ENCODE data around the gene KCNH3.

KCNH3 gene

DNA sequence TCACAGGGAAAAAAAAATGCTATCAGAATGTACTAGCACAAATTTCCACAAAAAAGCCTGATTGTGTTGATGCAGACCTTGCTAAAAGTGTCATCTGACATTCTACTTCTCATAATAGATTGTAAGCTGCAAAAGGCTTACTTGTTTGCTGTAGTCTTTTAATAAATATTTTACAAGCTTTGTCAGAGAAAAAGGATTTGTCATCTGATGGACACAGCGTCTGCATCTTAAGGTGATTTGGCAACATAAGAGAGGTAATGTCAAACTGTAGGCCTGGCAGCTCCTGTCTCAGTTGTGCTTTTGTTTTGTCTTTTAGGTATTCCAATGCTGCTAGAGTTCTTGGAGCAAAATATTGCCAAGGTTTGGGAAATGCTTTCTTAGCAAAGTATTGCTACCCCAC lies 26.3 kb upstream of the KCNH3 start:
- TF ChIP-seq, protein P1, sequence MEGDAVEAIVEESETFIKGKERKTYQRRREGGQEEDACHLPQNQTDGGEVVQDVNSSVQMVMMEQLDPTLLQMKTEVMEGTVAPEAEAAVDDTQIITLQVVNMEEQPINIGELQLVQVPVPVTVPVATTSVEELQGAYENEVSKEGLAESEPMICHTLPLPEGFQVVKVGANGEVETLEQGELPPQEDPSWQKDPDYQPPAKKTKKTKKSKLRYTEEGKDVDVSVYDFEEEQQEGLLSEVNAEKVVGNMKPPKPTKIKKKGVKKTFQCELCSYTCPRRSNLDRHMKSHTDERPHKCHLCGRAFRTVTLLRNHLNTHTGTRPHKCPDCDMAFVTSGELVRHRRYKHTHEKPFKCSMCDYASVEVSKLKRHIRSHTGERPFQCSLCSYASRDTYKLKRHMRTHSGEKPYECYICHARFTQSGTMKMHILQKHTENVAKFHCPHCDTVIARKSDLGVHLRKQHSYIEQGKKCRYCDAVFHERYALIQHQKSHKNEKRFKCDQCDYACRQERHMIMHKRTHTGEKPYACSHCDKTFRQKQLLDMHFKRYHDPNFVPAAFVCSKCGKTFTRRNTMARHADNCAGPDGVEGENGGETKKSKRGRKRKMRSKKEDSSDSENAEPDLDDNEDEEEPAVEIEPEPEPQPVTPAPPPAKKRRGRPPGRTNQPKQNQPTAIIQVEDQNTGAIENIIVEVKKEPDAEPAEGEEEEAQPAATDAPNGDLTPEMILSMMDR (IDR thresholded peaks at IDR 0.05; ENCODE audit: low read length) = no peak
- TF ChIP-seq EZH2 (optimal IDR thresholded peaks at IDR 0.05; ENCODE audit: low read depth, low read length) (no peak), EZH2phosphoT487 (IDR thresholded peaks at IDR 0.05; ENCODE audit: low read length) (no peak)
- Histone ChIP-seq H3K27me3 (replicated peaks; ENCODE audit: insufficient read depth, low read length) (no peaks in the 10 kb centered on the region), H3K79me2 (ENCODE audit: low read length) (no peaks in the 10 kb centered on the region), H3K4me3 (ENCODE audit: low read length) (no peak overlapping the region), H3K4me2 (ENCODE audit: low read depth, low read length) (no peak overlapping the region), H3K4me1 (ENCODE audit: low read length) (no peaks in the 10 kb centered on the region), H3K9me2 (replicated peaks; ENCODE audit: insufficient read depth, low read length) (no peaks in the 10 kb centered on the region), H3F3A (ENCODE audit: insufficient read depth, low read length) (no peaks in the 10 kb centered on the region), H3K36me3 (replicated peaks; ENCODE audit: insufficient read depth, low read length) (0 out of 2 replicates have a peak, but pooled peaks cover 6% of the 10 kb centered on the region), H3K27ac (ENCODE audit: low read length) (no peak overlapping the region), H4K20me1 (ENCODE audit: insufficient read depth, low read length) (no peaks in the 10 kb centered on the region; the same call in 1 of the 2 replicates), H3K9me3 (replicated peaks; ENCODE audit: insufficient read depth, low read length) (no peaks in the 10 kb centered on the region), H2AFZ (ENCODE audit: low read length) (no peak overlapping the region), H3K9ac (ENCODE audit: low read length) (no peak overlapping the region)
- no peak for DNase-seq

DNA sequence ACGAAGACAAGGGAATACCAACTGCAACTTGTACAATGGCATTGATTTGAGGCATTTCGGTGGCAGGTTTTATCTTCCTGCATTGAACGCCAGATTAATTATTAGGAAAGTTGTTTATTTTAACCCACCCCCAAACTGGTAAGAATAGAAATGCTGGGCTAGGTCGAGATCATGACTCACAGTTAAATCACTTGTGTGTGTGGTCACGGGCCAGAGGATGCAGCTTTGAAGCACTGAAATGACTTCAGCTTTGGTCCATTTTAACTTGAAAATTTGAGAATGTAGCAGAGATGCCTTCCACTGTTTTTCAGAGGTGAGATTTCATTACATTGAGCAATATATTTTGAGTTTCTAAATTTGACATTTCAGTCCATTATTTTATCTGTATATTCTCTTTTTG lies 23.6 kb upstream of the KCNH3 start:
- TF ChIP-seq, protein P1 (IDR thresholded peaks at IDR 0.05; ENCODE audit: low read length) = no peak
- TF ChIP-seq EZH2phosphoT487 (IDR thresholded peaks at IDR 0.05; ENCODE audit: low read length) (no peak), EZH2 (optimal IDR thresholded peaks at IDR 0.05; ENCODE audit: low read depth, low read length) (no peak)
- H3K27me3 ChIP-seq (replicated peaks; ENCODE audit: insufficient read depth, low read length) = no peaks in the 10 kb centered on the region

DNA sequence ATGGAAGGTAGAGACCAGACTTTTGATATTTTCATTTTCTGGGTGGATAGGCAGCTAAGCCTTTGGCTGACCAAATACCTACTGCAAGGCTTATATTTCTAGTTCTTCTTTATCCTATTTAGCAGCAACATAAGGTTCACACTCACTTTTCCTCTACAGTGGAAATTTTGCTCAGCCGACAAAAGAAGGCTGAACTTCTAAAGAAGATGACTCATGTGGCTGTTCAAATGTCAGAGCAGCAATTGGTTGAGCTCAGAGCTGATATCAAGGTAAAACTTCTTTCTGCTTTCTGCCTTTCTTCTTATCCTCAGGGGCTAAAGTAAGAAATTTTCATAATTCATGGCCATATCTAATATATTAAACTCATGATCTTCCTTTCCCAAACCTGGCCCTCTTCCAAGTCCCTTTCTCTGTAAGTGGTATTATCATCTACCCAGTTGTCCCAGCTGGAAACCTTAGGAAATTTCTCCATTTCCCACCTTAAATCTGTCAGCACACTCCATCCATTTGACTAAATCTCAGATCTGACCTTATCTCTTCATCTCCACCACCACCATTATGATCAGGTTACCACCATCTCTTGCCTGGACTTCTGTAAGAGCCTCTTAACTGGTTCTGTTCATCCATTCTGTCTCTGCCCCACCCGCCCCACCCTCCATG lies 19.8 kb upstream of the KCNH3 start:
- no peak for DNase-seq
- Histone ChIP-seq H3K4me3 (ENCODE audit: low read length) (no peak overlapping the region), H4K20me1 (ENCODE audit: insufficient read depth, low read length) (no peaks in the 10 kb centered on the region; the same call in 1 of the 2 replicates), H2AFZ (ENCODE audit: low read length) (no peak overlapping the region), H3K27me3 (replicated peaks; ENCODE audit: insufficient read depth, low read length) (no peaks in the 10 kb centered on the region), H3K9ac (ENCODE audit: low read length) (no peak overlapping the region), H3K9me2 (replicated peaks; ENCODE audit: insufficient read depth, low read length) (no peaks in the 10 kb centered on the region), H3K27ac (ENCODE audit: low read length) (no peak overlapping the region), H3K9me3 (replicated peaks; ENCODE audit: insufficient read depth, low read length) (no peaks in the 10 kb centered on the region), H3K4me2 (ENCODE audit: low read depth, low read length) (no peak overlapping the region), H3K79me2 (ENCODE audit: low read length) (no peaks in the 10 kb centered on the region), H3K36me3 (replicated peaks; ENCODE audit: insufficient read depth, low read length) (0 out of 2 replicates have a peak, but pooled peaks cover 6% of the 10 kb centered on the region), H3F3A (ENCODE audit: insufficient read depth, low read length) (no peaks in the 10 kb centered on the region), H3K4me1 (ENCODE audit: low read length) (no peaks in the 10 kb centered on the region)
- TF ChIP-seq EZH2 (optimal IDR thresholded peaks at IDR 0.05; ENCODE audit: low read depth, low read length) = no peak
- TF ChIP-seq EZH2phosphoT487 (IDR thresholded peaks at IDR 0.05; ENCODE audit: low read length) = no peak
- TF ChIP-seq, protein P1 (IDR thresholded peaks at IDR 0.05; ENCODE audit: low read length) = no peak

More for the DNA sequence above, 23.6 kb upstream of the KCNH3 start:
- no peak for DNase-seq
- no peak overlapping the region for H3K9ac ChIP-seq (ENCODE audit: low read length)
- H3K9me3 ChIP-seq (replicated peaks; ENCODE audit: insufficient read depth, low read length) = no peaks in the 10 kb centered on the region
- H4K20me1 ChIP-seq (ENCODE audit: insufficient read depth, low read length) = no peaks in the 10 kb centered on the region; the same call in 1 of the 2 replicates
- H3K36me3 ChIP-seq (replicated peaks; ENCODE audit: insufficient read depth, low read length) = 0 out of 2 replicates have a peak, but pooled peaks cover 6% of the 10 kb centered on the region
- H3K9me2 ChIP-seq (replicated peaks; ENCODE audit: insufficient read depth, low read length) = no peaks in the 10 kb centered on the region
- H3F3A ChIP-seq (ENCODE audit: insufficient read depth, low read length) = no peaks in the 10 kb centered on the region
- H3K79me2 ChIP-seq (ENCODE audit: low read length) = no peaks in the 10 kb centered on the region
- no peak overlapping the region for H3K4me3 ChIP-seq (ENCODE audit: low read length)
- no peak overlapping the region for H3K27ac ChIP-seq (ENCODE audit: low read length)
- no peak overlapping the region for H2AFZ ChIP-seq (ENCODE audit: low read length)
- no peaks in the 10 kb centered on the region for H3K4me1 ChIP-seq (ENCODE audit: low read length)
- no peak overlapping the region for H3K4me2 ChIP-seq (ENCODE audit: low read depth, low read length)
